Measurements from ENCODE around the gene MTCL1. TPM values are rescaled to one million over a fixed set of nuclear protein-coding genes. Genes with fewer than 3 reads are reported as not detected.

Gene MTCL1
- total and polyA plus RNA-seq, 8 donors: 7.1 to 16.0 (median 11.9) TPM

DNA sequence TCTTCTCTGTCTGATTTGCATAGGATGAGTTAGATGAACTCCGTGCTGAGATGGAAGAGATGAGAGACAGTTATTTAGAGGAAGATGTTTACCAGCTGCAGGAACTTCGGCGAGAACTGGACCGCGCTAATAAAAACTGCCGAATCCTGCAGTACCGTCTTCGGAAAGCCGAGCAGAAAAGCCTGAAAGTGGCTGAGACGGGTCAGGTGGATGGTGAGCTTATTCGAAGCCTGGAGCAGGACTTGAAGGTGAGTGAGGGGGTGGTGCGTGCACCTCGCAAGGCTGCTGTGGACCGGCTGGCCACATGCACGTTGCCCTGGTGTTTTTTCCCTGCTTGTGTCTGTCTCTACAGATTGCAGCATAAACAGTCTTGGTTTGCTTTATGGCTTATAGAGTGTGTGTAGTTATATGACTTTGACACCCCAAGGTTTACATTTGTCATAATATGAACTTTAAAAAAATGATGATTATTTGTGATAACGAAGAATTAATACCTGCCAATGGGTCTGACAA is 13.1 kb downstream of the MTCL1 start:
- H3K27me3 ChIP-seq: no peaks in the 10 kb centered on the region
- no peak overlapping the region for H3K27ac ChIP-seq
- DNase-seq (no peak), ATAC-seq (no peak)
- H3K4me3 ChIP-seq: no peak overlapping the region
- H3K4me1 ChIP-seq: no peaks in the 10 kb centered on the region
- TF ChIP-seq, protein P1, sequence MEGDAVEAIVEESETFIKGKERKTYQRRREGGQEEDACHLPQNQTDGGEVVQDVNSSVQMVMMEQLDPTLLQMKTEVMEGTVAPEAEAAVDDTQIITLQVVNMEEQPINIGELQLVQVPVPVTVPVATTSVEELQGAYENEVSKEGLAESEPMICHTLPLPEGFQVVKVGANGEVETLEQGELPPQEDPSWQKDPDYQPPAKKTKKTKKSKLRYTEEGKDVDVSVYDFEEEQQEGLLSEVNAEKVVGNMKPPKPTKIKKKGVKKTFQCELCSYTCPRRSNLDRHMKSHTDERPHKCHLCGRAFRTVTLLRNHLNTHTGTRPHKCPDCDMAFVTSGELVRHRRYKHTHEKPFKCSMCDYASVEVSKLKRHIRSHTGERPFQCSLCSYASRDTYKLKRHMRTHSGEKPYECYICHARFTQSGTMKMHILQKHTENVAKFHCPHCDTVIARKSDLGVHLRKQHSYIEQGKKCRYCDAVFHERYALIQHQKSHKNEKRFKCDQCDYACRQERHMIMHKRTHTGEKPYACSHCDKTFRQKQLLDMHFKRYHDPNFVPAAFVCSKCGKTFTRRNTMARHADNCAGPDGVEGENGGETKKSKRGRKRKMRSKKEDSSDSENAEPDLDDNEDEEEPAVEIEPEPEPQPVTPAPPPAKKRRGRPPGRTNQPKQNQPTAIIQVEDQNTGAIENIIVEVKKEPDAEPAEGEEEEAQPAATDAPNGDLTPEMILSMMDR (IDR thresholded peaks at IDR 0.05): no peak
- intact Hi-C loops (cut with DNase I): no loop called here
- H3K36me3 ChIP-seq: no peaks in the 10 kb centered on the region
- H3K9me3 ChIP-seq: no peaks in the 10 kb centered on the region

GRCh38 chr18:8719192-8719591 is 13.8 kb downstream of the MTCL1 start:
- Histone ChIP-seq H3K27ac (no peak overlapping the region), H3K9me3 (no peaks in the 10 kb centered on the region), H3K27me3 (no peaks in the 10 kb centered on the region), H3K36me3 (no peaks in the 10 kb centered on the region), H3K4me1 (no peaks in the 10 kb centered on the region), H3K4me3 (no peak overlapping the region)
- TF ChIP-seq, protein P1 (IDR thresholded peaks at IDR 0.05): no peak
- intact Hi-C loops (cut with DNase I): no loop called here
- ATAC-seq (no peak), DNase-seq (no peak)

- Histone ChIP-seq H3K4me3 (no peak overlapping the region), H3K27ac (no peak overlapping the region), H3K9me3 (no peaks in the 10 kb centered on the region), H3K36me3 (no peaks in the 10 kb centered on the region), H3K27me3 (no peaks in the 10 kb centered on the region), H3K4me1 (no peaks in the 10 kb centered on the region)
- intact Hi-C loops (cut with DNase I): no loop called here
- ATAC-seq: no peak
- TF ChIP-seq, protein P1 (IDR thresholded peaks at IDR 0.05): no peak
- no peak for DNase-seq
Observed at GRCh38 chr18:8720141-8720540, 14.8 kb downstream of the MTCL1 start.

GRCh38 chr18:8721094-8721669 is 15.8 kb downstream of the MTCL1 start:
- no peak for ATAC-seq
- H3K27me3 ChIP-seq: no peaks in the 10 kb centered on the region
- no peaks in the 10 kb centered on the region for H3K4me1 ChIP-seq
- no peak overlapping the region for H3K4me3 ChIP-seq
- H3K27ac ChIP-seq: no peak overlapping the region
- no peaks in the 10 kb centered on the region for H3K9me3 ChIP-seq
- intact Hi-C loops (cut with DNase I): no loop called here
- TF ChIP-seq, protein P1 (IDR thresholded peaks at IDR 0.05): no peak
- no peaks in the 10 kb centered on the region for H3K36me3 ChIP-seq
- no peak for DNase-seq

DNA sequence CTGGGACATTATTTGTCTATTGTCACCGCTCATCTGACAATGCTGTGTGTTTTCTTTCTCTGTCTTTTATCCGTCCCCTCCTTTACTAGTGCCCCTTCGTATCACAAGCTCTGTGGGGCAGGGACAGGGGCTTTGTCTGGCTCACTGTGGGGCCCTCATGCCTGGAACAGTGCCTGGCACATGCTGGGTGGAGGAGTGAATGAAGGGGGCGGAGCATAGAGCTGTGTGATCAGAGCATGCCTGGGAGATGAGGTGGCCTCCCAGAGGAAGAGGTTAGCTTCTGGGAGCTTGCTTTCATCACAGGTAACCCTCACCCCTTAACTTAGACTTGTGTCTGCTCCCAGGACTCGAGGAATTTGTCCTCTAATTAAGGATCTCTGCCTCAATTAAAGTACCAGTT is 16.4 kb downstream of the MTCL1 start:
- no peak overlapping the region for H3K27ac ChIP-seq
- no peaks in the 10 kb centered on the region for H3K27me3 ChIP-seq
- no peaks in the 10 kb centered on the region for H3K36me3 ChIP-seq
- no peaks in the 10 kb centered on the region for H3K9me3 ChIP-seq
- TF ChIP-seq, protein P1 (IDR thresholded peaks at IDR 0.05): no peak
- no peaks in the 10 kb centered on the region for H3K4me1 ChIP-seq
- no peak for DNase-seq
- H3K4me3 ChIP-seq: no peak overlapping the region
- intact Hi-C loops (cut with DNase I): no loop called here
- no peak for ATAC-seq

Measured in left lung (tissue), 10 donors.